Gastrocnemius medialis (tissue), 4 donors: ENCODE data around the gene ARSG. TPM values are rescaled to one million over a fixed set of nuclear protein-coding genes. Genes with fewer than 3 reads are reported as not detected.
A peak's percentile ranks its signal among the peaks of the same experiment; 100 is the strongest.
"Not testable (repeated sequence)": the region's sequence is repeated elsewhere in the genome, so short reads cannot be mapped to it uniquely, and the experiment has no call there.

Experiments used
- ATAC-seq, 2 donors: fragments of 150-250 bp; one replicate each; pipeline ENCODE4 v1.9.1; 2016
- DNase-seq, 2 donors: peaks; one replicate each; pipeline ENCODE4 v3.0.0-alpha.2; 2019
- H3K27ac ChIP-seq, 4 donors: fragments of 200-600 bp; sonication (generic); 1 replicate in 1 of 4; 2 replicates in 3 of 4; pipeline ENCODE4 v1.5.1; 2016 to 2018; ENCODE audit warnings: mild to moderate bottlenecking in 2 of 4, moderate library complexity in 1 of 4
- H3K27me3 ChIP-seq, 3 donors: fragments of 200-600 bp; sonication (generic) in 2 of 3; 1 replicate in 1 of 3; 2 replicates in 2 of 3; pipeline versions ENCODE4 v1.5.1 to v1.6.0; 2016 to 2019; ENCODE audit warnings: mild to moderate bottlenecking in 1 of 3, moderate library complexity in 1 of 3
- H3K36me3 ChIP-seq, 2 donors: fragments of 200-600 bp; sonication (generic) in 1 of 2; one replicate each; pipeline ENCODE4 v1.5.1; 2017 to 2018
- H3K4me1 ChIP-seq, 2 donors: fragments of 200-600 bp; sonication (generic) in 1 of 2; one replicate each; pipeline ENCODE4 v1.5.1; 2016 to 2017; ENCODE audit warnings: mild to moderate bottlenecking in 2 of 2
- H3K4me3 ChIP-seq, 4 donors: fragments of 200-600 bp; sonication (generic) in 3 of 4; 1 replicate in 1 of 4; 2 replicates in 3 of 4; pipeline ENCODE4 v1.5.1; 2016 to 2019; ENCODE audit warnings: mild to moderate bottlenecking in 2 of 4
- H3K9me3 ChIP-seq, 3 donors: fragments of 200-600 bp; sonication (generic) in 2 of 3; 1 replicate in 1 of 3; 2 replicates in 2 of 3; pipeline ENCODE4 v1.5.1; 2016 to 2019
- CTCF ChIP-seq, 5 experiments: fragments of 450-650 bp in 3 of 5; fragments of 200-600 bp in 2 of 5; sonication (generic) in 2 of 5; IDR thresholded peaks in 4 of 5; conservative IDR thresholded peaks in 1 of 5; 1 replicate in 4 of 5; 2 replicates in 1 of 5; pipeline ENCODE4 v1.5.1; 2016 to 2019; ENCODE audit warnings: antibody characterized with exemption in 5 of 5, mild to moderate bottlenecking in 3 of 5, moderate library complexity in 3 of 5
- POLR2A ChIP-seq, 2 donors: fragments of 450-650 bp; IDR thresholded peaks; one replicate each; pipeline ENCODE4 v1.6.1; 2017; ENCODE audit warnings: antibody characterized with exemption in 2 of 2, mild to moderate bottlenecking in 2 of 2, moderate library complexity in 2 of 2
- in situ Hi-C, 4 donors: fragments of 200-750 bp; cut with MboI; loops; one replicate each; pipeline versions ENCODE4 v1.15.0 to v1.8.0; 2017; ENCODE audit warnings: low sequenced_read_pairs in 4 of 4
- intact Hi-C: fragments of 100-400 bp; cut with DNase I; formaldehyde crosslinking; loops from one replicate; pipeline ENCODE4 v1.15.1; 2023; ENCODE audit warnings: low total_unique reads
- total RNA-seq, 4 donors: library from RNA; depleted of rRNA; stranded (reverse); fragments of >200 nt; gene quantifications; one replicate each; pipeline versions ENCODE4 v1.1.0 to v1.2.3, GENCODE V29; 2016

The ARSG gene
- total RNA-seq, 4 donors from 2014 or later = 3.3 to 6.1 (median 5.4) TPM

- Histone ChIP-seq H3K27me3 (no peaks in the 10 kb centered on the region), H3K9me3 (no peaks in the 10 kb centered on the region), H3K4me1 (peaks cover 3 to 6% of the 10 kb centered on the region in 2 donors), H3K27ac (no peak overlapping the region), H3K36me3 (no peaks in the 10 kb centered on the region), H3K4me3 (no peak overlapping the region)
- in situ Hi-C loops = no loop called here
- DNase-seq = no peak
- TF ChIP-seq POLR2A (IDR thresholded peaks at IDR 0.05) (no peak), CTCF (IDR thresholded peaks at IDR 0.05 in 4 of 5, conservative IDR thresholded peaks at IDR 0.05 in 1 of 5) (no peak)
- intact Hi-C loops = no loop called here
- no peak for ATAC-seq
Observed at GRCh38 chr17:68349157-68349556, 57.9 kb downstream of the ARSG start.

- no peak overlapping the region for H3K27ac ChIP-seq
- in situ Hi-C loops (no loop called here), intact Hi-C loops (no loop called here)
- H3K9me3 ChIP-seq = no peaks in the 10 kb centered on the region
- DNase-seq (no peak), ATAC-seq (no peak)
- no peak overlapping the region for H3K4me3 ChIP-seq
- peaks cover 3 to 6% of the 10 kb centered on the region in 2 donors for H3K4me1 ChIP-seq
- H3K27me3 ChIP-seq = no peaks in the 10 kb centered on the region
- TF ChIP-seq CTCF (IDR thresholded peaks at IDR 0.05 in 4 of 5, conservative IDR thresholded peaks at IDR 0.05 in 1 of 5) (peak in 1 of 5 experiments; percentile 30), POLR2A (IDR thresholded peaks at IDR 0.05) (no peak)
- H3K36me3 ChIP-seq = no peaks in the 10 kb centered on the region
Observed at GRCh38 chr17:68351395-68351794, 60.1 kb downstream of the ARSG start.

- H3K4me3 ChIP-seq = no peak overlapping the region
- DNase-seq (no peak), ATAC-seq (no peak)
- no peak overlapping the region for H3K27ac ChIP-seq
- no peaks in the 10 kb centered on the region for H3K36me3 ChIP-seq
- no peaks in the 10 kb centered on the region for H3K9me3 ChIP-seq
- H3K4me1 ChIP-seq = peaks cover 3 to 6% of the 10 kb centered on the region in 2 donors
- in situ Hi-C loops (no loop called here), intact Hi-C loops (no loop called here)
- no peak for TF ChIP-seq POLR2A (IDR thresholded peaks at IDR 0.05)
- no peak for TF ChIP-seq CTCF (IDR thresholded peaks at IDR 0.05 in 4 of 5, conservative IDR thresholded peaks at IDR 0.05 in 1 of 5)
- no peaks in the 10 kb centered on the region for H3K27me3 ChIP-seq
Observed at GRCh38 chr17:68352041-68352440, 60.7 kb downstream of the ARSG start.

GRCh38 chr17:68352671-68353070 lies 61.4 kb downstream of the ARSG start:
- intact Hi-C loops, H3K9me3 ChIP-seq, H3K4me3 ChIP-seq, H3K27me3 ChIP-seq, ATAC-seq, in situ Hi-C loops, DNase-seq, H3K27ac ChIP-seq, H3K4me1 ChIP-seq, H3K36me3 ChIP-seq: not testable (repeated sequence)

GRCh38 chr17:68353111-68353521 lies 61.8 kb downstream of the ARSG start:
- ATAC-seq (no peak), DNase-seq (no peak)
- intact Hi-C loops = no loop called here
- TF ChIP-seq CTCF (IDR thresholded peaks at IDR 0.05 in 4 of 5, conservative IDR thresholded peaks at IDR 0.05 in 1 of 5) (no peak), POLR2A (IDR thresholded peaks at IDR 0.05) (no peak)
- Histone ChIP-seq H3K36me3 (no peaks in the 10 kb centered on the region), H3K4me3 (no peak overlapping the region), H3K4me1 (peaks cover 3 to 6% of the 10 kb centered on the region in 2 donors), H3K27me3 (no peaks in the 10 kb centered on the region), H3K9me3 (no peaks in the 10 kb centered on the region), H3K27ac (no peak overlapping the region)
- in situ Hi-C loops = no loop called here

- DNase-seq, H3K27me3 ChIP-seq, intact Hi-C loops, ATAC-seq, H3K4me1 ChIP-seq, in situ Hi-C loops, H3K36me3 ChIP-seq, H3K4me3 ChIP-seq, H3K9me3 ChIP-seq, H3K27ac ChIP-seq: not testable (repeated sequence)
Observed at GRCh38 chr17:68354311-68354710, 63.0 kb downstream of the ARSG start.

- H3K4me3 ChIP-seq, H3K9me3 ChIP-seq, H3K4me1 ChIP-seq, intact Hi-C loops, H3K27me3 ChIP-seq, DNase-seq, in situ Hi-C loops, H3K36me3 ChIP-seq: not testable (repeated sequence)
- H3K27ac ChIP-seq = peak overlapping the region in 1 of 4 donors; percentile 41
- peak; percentile 48 to 61 for ATAC-seq
Observed at GRCh38 chr17:68355108-68355507, 63.8 kb downstream of the ARSG start.
